Midbrain (tissue), 1 donor: ENCODE measurements around the gene TRIM17.

ENCODE experiments used
- DNase-seq: peaks from one replicate; lab custom pipeline; 2025; lab: John Stamatoyannopoulos, UW

The TRIM17 gene

GRCh38 chr1:228400692-228401454 lies 15.8 kb downstream of the TRIM17 start:
- no peak for DNase-seq

GRCh38 chr1:228400237-228400651 lies 16.4 kb downstream of the TRIM17 start:
- DNase-seq: no peak

- no peak for DNase-seq
Observed at GRCh38 chr1:228399531-228400236, 17.0 kb downstream of the TRIM17 start.

GRCh38 chr1:228398741-228399461 lies 17.8 kb downstream of the TRIM17 start:
- DNase-seq: no peak

GRCh38 chr1:228397966-228398365 lies 18.7 kb downstream of the TRIM17 start:
- DNase-seq: no peak

GRCh38 chr1:228396770-228397662 lies 19.6 kb downstream of the TRIM17 start:
- DNase-seq: no peak

- no peak for DNase-seq
Observed at GRCh38 chr1:228394571-228395394, 21.9 kb downstream of the TRIM17 start.

- no peak for DNase-seq
Observed at GRCh38 chr1:228393811-228394570, 22.7 kb downstream of the TRIM17 start.

- DNase-seq: peak; percentile 16
Observed at GRCh38 chr1:228393268-228393701, 23.4 kb downstream of the TRIM17 start.

GRCh38 chr1:228392111-228392936 lies 24.3 kb downstream of the TRIM17 start:
- no peak for DNase-seq

- no peak for DNase-seq
Observed at GRCh38 chr1:228391411-228392020, 25.1 kb downstream of the TRIM17 start.

- no peak for DNase-seq
Observed at GRCh38 chr1:228390649-228391048, 26.0 kb downstream of the TRIM17 start.

GRCh38 chr1:228387321-228387720 lies 29.3 kb downstream of the TRIM17 start:
- DNase-seq: no peak

- DNase-seq: no peak
Observed at GRCh38 chr1:228385232-228385631, 31.4 kb downstream of the TRIM17 start.

GRCh38 chr1:228383773-228384172 lies 32.9 kb downstream of the TRIM17 start:
- no peak for DNase-seq

- no peak for DNase-seq
Observed at GRCh38 chr1:228381356-228381755, 35.3 kb downstream of the TRIM17 start.

- DNase-seq: no peak
Observed at GRCh38 chr1:228379666-228380065, 37.0 kb downstream of the TRIM17 start.

- DNase-seq: no peak
Observed at GRCh38 chr1:228378873-228379460, 37.7 kb downstream of the TRIM17 start.
